Measurements from ENCODE around the gene DPPA4. TPM values are rescaled to one million over a fixed set of nuclear protein-coding genes. Genes with fewer than 3 reads are reported as not detected.
"Not testable (repeated sequence)": the region's sequence is repeated elsewhere in the genome, so short reads cannot be mapped to it uniquely, and the experiment has no call there.

The DPPA4 gene
- total RNA-seq: not detected
- long read RNA-seq: 0 reads

GRCh38 chr3:109337393-109337792 is at the start of gene DPPA4:
Gene DPPA4 (minus strand): TSS chr3:109337546. CDS start chr3:109337517, 29 bp downstream.
- DNase-seq: no peak
- intact Hi-C loops (cut with DNase I): no loop called here
- Histone ChIP-seq H3K27me3 (ENCODE audit: low read depth) (peaks cover 19% of the 10 kb centered on the region), H3K27ac (no peak within 1 kb of the TSS), H3K4me1 (no peaks in the 10 kb centered on the region), H3K4me3 (peak within 1 kb of the TSS; percentile 34), H3K36me3 (no peaks in the 10 kb centered on the region), H3K9me3 (no peaks in the 10 kb centered on the region)
- ATAC-seq: no peak
- TF ChIP-seq CTCF (IDR thresholded peaks at IDR 0.05): no peak

- ATAC-seq (no peak), DNase-seq (no peak)
- intact Hi-C loops (cut with DNase I): no loop called here
- no peaks in the 10 kb centered on the region for H3K36me3 ChIP-seq
- H3K27ac ChIP-seq: no peak overlapping the region
- no peaks in the 10 kb centered on the region for H3K9me3 ChIP-seq
- no peaks in the 10 kb centered on the region for H3K4me1 ChIP-seq
- H3K4me3 ChIP-seq: no peak overlapping the region
- no peak for TF ChIP-seq CTCF (IDR thresholded peaks at IDR 0.05)
- no peaks in the 10 kb centered on the region for H3K27me3 ChIP-seq (ENCODE audit: low read depth)
Measured at GRCh38 chr3:109385442-109386318, 48.3 kb upstream of the DPPA4 start.

DNA sequence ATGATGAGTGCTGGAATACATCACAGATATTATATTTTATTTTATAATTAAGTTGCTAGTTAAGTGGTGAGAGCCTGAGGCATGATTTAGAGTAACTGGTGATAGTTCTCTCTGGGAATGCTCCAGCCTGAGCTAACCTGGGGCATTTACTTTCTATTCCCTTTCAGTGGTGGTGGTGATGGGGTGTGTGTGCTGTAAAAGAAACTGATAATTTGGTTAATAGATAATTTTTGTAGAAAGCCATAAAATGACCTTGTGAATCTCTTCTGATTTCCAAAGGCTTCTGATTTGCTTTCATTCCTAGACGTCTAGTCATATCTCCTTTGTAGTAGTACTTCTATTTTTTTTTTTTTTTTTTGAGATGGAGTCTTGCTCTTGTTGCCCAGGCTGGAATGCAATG is 46.8 kb upstream of the DPPA4 start:
- Histone ChIP-seq H3K36me3 (no peaks in the 10 kb centered on the region), H3K27ac (no peak overlapping the region), H3K27me3 (ENCODE audit: low read depth) (no peaks in the 10 kb centered on the region), H3K4me3 (no peak overlapping the region), H3K9me3 (no peaks in the 10 kb centered on the region), H3K4me1 (no peaks in the 10 kb centered on the region)
- no peak for TF ChIP-seq CTCF (IDR thresholded peaks at IDR 0.05)
- intact Hi-C loops (cut with DNase I): no loop called here
- DNase-seq: no peak
- ATAC-seq: no peak

DNA sequence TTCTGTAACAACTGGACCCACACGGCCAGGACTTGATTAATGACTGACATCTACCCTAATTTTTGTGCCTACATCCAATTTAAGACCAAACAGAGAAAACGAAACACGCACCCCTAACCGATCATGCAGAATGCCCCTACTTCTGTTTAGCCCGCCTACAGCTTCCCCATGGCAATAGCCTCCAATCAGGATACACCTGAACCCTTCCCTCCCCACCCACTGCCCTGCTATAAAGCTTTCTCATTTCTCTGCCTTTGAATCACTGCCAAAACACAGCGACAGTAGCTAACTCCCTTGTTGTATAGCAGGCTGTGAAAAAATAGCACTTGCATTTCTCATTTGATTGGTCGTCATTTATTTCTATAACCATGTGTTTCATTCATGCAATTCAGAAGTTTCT is 45.2 kb upstream of the DPPA4 start:
- intact Hi-C loops (cut with DNase I): no loop called here
- no peak for TF ChIP-seq CTCF (IDR thresholded peaks at IDR 0.05)
- no peaks in the 10 kb centered on the region for H3K27me3 ChIP-seq (ENCODE audit: low read depth)
- ATAC-seq: no peak
- no peaks in the 10 kb centered on the region for H3K36me3 ChIP-seq
- no peaks in the 10 kb centered on the region for H3K4me1 ChIP-seq
- H3K9me3 ChIP-seq: no peaks in the 10 kb centered on the region
- H3K4me3 ChIP-seq: no peak overlapping the region
- DNase-seq: no peak
- H3K27ac ChIP-seq: no peak overlapping the region

DNA sequence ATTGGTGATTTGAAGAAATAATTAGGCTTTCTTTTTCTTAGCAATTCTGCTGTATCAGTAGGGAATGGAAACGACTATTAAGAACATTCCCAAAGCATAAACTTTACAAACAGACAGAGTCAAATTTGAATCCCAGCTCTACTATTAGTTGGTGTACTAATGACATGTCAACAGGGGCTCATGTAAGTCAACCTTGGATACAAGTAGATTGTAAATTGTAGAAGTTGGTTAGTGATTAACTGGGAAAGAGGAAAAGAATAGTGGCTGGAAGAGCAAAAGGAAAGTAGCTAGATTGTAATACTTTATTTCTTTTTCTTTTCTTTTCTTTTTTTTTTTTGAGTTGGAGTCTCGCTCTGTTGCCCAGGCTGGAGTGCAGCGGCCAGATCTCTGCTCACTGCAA is 38.6 kb upstream of the DPPA4 start:
- H3K4me3 ChIP-seq: no peak overlapping the region
- DNase-seq (no peak), ATAC-seq (no peak)
- no peaks in the 10 kb centered on the region for H3K4me1 ChIP-seq
- intact Hi-C loops (cut with DNase I): no loop called here
- H3K27me3 ChIP-seq (ENCODE audit: low read depth): no peaks in the 10 kb centered on the region
- H3K36me3 ChIP-seq: no peaks in the 10 kb centered on the region
- H3K9me3 ChIP-seq: no peaks in the 10 kb centered on the region
- TF ChIP-seq CTCF (IDR thresholded peaks at IDR 0.05): no peak
- no peak overlapping the region for H3K27ac ChIP-seq

GRCh38 chr3:109374434-109374833 is 37.1 kb upstream of the DPPA4 start:
- H3K4me3 ChIP-seq; H3K27ac ChIP-seq; H3K4me1 ChIP-seq; H3K36me3 ChIP-seq; ATAC-seq; H3K27me3 ChIP-seq (ENCODE audit: low read depth); intact Hi-C loops (cut with DNase I); DNase-seq; H3K9me3 ChIP-seq: not testable (repeated sequence)
